CD4-positive, alpha-beta T cell treated with Interleukin-17A for 1 hour (primary cell): Measurements from ENCODE around the gene PTAR1.

Experiments
- DNase-seq: peaks from one replicate; pipeline ENCODE4 v3.0.0-alpha.2; 2020

PTAR1 gene

GRCh38 chr9:69748304-69748703 lies 11.5 kb downstream of the PTAR1 start:
- DNase-seq: no peak

GRCh38 chr9:69746859-69747560 lies 12.8 kb downstream of the PTAR1 start:
- no peak for DNase-seq

GRCh38 chr9:69745716-69746437 lies 13.9 kb downstream of the PTAR1 start:
- DNase-seq: no peak

- DNase-seq: no peak
These were observed 15.0 kb downstream of the PTAR1 start for GRCh38 chr9:69744688-69745380.

GRCh38 chr9:69743930-69744329 lies 15.9 kb downstream of the PTAR1 start:
- no peak for DNase-seq

GRCh38 chr9:69740872-69741505 lies 18.8 kb downstream of the PTAR1 start:
- no peak for DNase-seq

- DNase-seq: no peak
These were observed 28.5 kb downstream of the PTAR1 start for GRCh38 chr9:69731348-69731747.

- DNase-seq: no peak
These were observed 39.8 kb downstream of the PTAR1 start for GRCh38 chr9:69719983-69720382.

GRCh38 chr9:69719367-69719766 lies 40.4 kb downstream of the PTAR1 start:
- no peak for DNase-seq

GRCh38 chr9:69718218-69718617 lies 41.6 kb downstream of the PTAR1 start:
- no peak for DNase-seq

- DNase-seq: no peak
These were observed 44.0 kb downstream of the PTAR1 start for GRCh38 chr9:69715825-69716224.

- DNase-seq: no peak
These were observed 44.7 kb downstream of the PTAR1 start for GRCh38 chr9:69715096-69715495.

GRCh38 chr9:69697475-69697874 lies 62.3 kb downstream of the PTAR1 start:
- DNase-seq: no peak

GRCh38 chr9:69696802-69697201 lies 63.0 kb downstream of the PTAR1 start:
- DNase-seq: no peak

- DNase-seq: no peak
These were observed 69.7 kb downstream of the PTAR1 start for GRCh38 chr9:69689991-69690538.

- DNase-seq: no peak
These were observed 75.9 kb downstream of the PTAR1 start for GRCh38 chr9:69683927-69684326.

GRCh38 chr9:69678843-69679538 lies 80.8 kb downstream of the PTAR1 start:
- DNase-seq: no peak

GRCh38 chr9:69677931-69678330 lies 81.9 kb downstream of the PTAR1 start:
- no peak for DNase-seq

GRCh38 chr9:69675563-69675962 lies 84.2 kb downstream of the PTAR1 start:
- DNase-seq: no peak

- DNase-seq: no peak
These were observed 84.9 kb downstream of the PTAR1 start for GRCh38 chr9:69674716-69675438.

- DNase-seq: no peak
These were observed 85.6 kb downstream of the PTAR1 start for GRCh38 chr9:69674112-69674685.

- DNase-seq: peak; percentile 3
These were observed 86.5 kb downstream of the PTAR1 start for GRCh38 chr9:69673311-69673640.
